ENCODE results near the gene ABCA4. TPM values are rescaled to one million over a fixed set of nuclear protein-coding genes. Genes with fewer than 3 reads are reported as not detected.

ABCA4 gene
- total RNA-seq, 1 donor from 2014 or later = 0.83 TPM

DNA sequence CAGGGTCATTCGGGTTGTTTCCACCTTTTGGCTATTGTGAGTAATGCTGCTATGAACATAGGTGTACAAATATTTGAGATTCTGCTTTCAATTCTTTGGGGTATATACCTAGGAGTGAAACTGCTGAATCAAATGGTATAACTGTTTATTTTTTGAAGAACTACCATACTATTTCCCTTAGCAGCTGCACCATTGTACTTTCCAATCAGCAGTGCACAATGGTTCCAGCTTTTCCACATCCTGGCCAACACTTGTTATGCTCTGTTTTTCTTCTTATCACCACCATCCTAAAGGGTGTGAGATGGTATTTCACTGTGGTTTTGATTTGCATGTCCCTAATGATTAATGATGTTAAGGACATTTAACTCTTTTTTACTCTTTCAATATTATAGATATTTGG lies 3.6 kb upstream of the ABCA4 start:
- no peak for DNase-seq (ENCODE audit: low spot score)
- no peak for ATAC-seq

- no peak for ATAC-seq
- DNase-seq (ENCODE audit: low spot score) = no peak
Observed at GRCh38 chr1:94122201-94122970, 1.4 kb upstream of the ABCA4 start.

GRCh38 chr1:94121411-94121821 lies 468 bp upstream of the ABCA4 start:
- ATAC-seq (no peak), DNase-seq (ENCODE audit: low spot score) (no peak)

DNA sequence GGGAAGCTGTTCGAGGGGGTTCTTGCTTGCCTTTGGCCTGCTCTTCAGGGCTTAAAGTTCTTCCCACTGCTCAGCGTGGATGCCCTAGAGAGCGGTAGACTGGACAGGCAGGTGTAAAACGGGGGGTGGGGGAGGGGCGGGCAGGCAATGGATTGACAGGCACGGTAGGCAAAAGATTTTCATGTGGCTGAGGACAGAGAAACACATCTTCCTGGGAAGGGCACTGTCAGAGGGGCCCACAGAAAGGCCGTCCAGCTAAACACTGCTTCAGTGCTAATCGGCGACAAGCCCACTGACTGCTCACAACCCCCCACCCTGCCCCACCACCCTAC lies 412 bp downstream of the ABCA4 start:
- DNase-seq (ENCODE audit: low spot score) (no peak), ATAC-seq (no peak)

GRCh38 chr1:94119796-94120569 lies 965 bp downstream of the ABCA4 start:
- no peak for DNase-seq (ENCODE audit: low spot score)
- no peak for ATAC-seq

- DNase-seq (ENCODE audit: low spot score) (no peak), ATAC-seq (no peak)
Observed at GRCh38 chr1:94119306-94119705, 1.6 kb downstream of the ABCA4 start.

GRCh38 chr1:94118471-94118870 lies 2.5 kb downstream of the ABCA4 start:
- ATAC-seq = no peak

DNA sequence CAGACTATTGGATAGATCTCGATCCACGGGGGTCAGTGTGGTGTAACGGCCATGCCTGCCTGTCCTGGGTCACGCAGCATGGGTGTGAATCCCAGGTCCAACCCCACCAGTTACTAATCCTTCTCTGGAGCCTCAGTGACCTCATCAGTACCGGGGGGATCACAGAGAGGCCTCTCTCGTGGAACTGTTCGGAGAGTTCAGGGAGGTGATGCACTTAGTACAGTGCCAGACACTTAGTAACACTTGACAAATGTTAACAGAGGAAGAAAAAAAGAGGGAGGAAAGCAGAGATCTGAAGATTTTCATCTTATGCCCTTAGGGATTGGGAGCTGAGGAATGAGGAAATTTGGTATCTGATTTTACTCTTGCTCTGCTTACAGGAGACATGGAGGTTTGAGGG lies 2.9 kb downstream of the ABCA4 start:
- DNase-seq (ENCODE audit: low spot score) (no peak), ATAC-seq (no peak)

More at GRCh38 chr1:94118471-94118870, 2.5 kb downstream of the ABCA4 start:
- DNase-seq (ENCODE audit: low spot score) = no peak

DNA sequence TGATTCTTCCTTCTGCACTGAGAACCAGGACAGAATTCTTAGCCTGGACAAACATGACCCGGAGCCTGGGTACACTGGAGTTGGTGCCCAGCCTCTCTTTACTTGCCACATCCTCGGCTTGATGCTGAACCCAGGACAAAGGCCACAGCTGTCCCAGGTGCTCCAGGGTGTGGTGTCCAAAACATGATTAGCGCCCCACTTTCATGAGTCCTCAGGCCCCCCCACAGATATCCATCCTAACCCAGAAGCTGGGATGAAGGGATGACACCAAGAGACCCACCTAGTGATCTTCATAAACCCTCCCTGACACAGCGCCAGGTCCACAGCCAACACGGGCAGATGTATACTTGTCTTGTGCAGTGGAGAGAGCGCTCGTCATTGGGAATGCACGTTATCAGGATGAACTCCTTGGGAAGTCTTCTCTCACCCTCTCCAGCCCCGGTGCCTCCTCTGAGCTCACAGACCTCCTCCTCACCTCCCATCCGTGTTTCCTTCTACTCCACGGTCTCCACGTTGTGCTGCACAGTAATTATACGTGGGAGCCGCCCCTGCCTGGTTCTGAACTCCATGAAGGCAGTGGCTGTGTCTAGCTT lies 3.6 kb downstream of the ABCA4 start:
- DNase-seq (ENCODE audit: low spot score) = peak; percentile 64
- peak; percentile 73 for ATAC-seq

DNA sequence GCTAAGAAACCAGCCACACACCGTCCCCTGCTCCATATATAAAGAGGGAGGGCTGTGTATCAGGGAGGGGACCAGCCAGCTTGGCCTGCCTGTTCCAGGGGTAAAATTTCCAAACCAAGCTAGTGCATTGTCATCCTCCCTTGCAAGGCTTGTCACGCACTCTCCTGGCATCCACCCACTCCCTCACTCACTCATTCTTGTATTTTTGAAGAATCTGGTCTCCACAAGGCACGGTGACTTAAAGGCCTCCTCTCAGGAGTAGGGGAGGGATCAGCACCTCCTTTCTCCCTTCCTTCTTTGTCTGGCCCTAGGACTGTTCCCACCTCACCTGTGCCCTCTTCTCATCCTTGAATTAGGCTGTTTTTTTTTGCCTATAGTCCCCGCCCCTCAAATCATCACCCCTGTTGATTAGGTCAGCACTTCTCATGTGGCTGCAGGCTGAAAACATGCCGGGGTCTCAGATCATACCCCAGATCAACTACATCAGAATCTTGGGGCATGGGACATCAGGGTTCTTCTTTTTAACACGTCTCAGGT lies 5.0 kb downstream of the ABCA4 start:
- DNase-seq (ENCODE audit: low spot score) (no peak), ATAC-seq (peak; percentile 18)

GRCh38 chr1:94115254-94115899 lies 5.6 kb downstream of the ABCA4 start:
- ATAC-seq (no peak), DNase-seq (ENCODE audit: low spot score) (no peak)

- no peak for ATAC-seq
Observed at GRCh38 chr1:94113589-94114226, 7.2 kb downstream of the ABCA4 start.

DNA sequence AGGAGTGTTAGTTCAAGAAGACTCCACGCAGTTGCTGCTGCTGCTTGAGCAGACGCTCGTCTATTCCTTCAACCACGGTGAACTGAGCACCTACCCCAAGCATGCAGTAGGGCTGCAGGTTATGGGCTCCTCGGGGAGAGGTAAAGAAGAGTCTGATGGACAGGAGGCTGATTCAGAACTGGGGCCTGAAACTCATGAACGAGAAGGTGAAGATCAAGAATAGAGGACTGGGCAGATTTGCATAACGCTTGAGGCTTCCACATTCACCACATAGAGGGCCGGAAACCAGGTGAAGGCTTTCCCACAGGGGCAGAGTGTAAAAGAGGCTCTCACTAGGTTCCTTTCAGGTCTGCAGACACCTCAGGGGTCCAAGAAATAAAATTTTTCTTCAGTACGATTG lies 9.1 kb downstream of the ABCA4 start:
- ATAC-seq (no peak), DNase-seq (ENCODE audit: low spot score) (no peak)

More at GRCh38 chr1:94113589-94114226, 7.2 kb downstream of the ABCA4 start:
- DNase-seq (ENCODE audit: low spot score) = no peak

GRCh38 chr1:94110946-94111740 lies 9.8 kb downstream of the ABCA4 start:
- DNase-seq (ENCODE audit: low spot score) (no peak), ATAC-seq (peak; percentile 59)

DNA sequence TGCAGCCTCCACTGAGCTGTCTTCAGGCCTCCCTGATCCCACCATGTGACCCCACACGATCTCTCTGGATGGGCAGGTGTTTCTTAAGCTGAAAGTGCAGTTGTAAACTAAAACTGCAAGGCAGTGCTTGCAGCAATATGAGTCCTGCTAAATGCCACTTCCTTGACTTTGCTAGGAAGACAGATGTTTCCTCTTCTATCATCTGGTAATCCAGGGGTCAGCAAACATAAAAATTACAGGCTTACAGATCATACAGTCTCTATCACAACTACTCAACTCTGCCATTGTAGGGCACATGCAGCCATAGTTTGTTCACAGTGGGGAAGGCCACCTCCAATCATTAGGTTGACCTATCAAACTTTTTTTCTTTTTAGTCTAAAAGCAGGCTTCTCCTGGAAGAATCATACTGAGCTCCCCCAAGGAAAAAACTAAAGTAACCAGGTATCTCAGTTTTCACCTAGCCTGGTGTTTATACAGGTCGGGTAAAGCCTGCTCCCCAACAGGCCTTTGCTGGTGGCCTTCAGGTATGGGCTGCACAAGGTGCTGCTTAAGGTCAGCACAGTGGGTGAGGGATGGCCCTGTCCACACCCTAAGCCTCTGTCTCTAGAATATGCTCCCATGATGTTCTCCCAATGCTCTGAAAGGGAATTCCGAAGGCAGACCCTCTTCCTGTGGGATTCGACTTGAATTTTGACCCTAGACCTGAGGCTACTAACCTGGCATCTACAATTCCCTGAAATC lies 10.8 kb downstream of the ABCA4 start:
- ATAC-seq (no peak), DNase-seq (ENCODE audit: low spot score) (no peak)

DNA sequence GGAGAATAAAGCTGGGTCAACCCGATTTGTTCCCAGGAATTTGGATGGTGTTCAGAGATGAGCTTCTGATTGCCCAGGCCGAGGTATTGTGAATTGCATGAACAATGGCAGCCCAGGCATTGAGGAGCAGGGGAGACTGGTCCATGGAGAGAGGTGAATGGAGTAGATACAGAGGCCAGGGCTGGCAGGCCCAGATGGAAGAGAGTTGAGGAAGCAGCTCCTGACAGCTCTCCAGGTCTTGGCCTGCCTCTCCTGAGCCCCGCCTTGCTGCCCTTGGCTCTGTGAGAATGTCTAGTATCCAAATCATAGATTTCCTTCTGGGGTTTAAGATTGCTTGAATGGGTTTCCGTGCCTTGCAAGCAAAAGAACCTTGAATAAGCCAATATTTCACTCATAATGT lies 11.5 kb downstream of the ABCA4 start:
- no peak for ATAC-seq

DNA sequence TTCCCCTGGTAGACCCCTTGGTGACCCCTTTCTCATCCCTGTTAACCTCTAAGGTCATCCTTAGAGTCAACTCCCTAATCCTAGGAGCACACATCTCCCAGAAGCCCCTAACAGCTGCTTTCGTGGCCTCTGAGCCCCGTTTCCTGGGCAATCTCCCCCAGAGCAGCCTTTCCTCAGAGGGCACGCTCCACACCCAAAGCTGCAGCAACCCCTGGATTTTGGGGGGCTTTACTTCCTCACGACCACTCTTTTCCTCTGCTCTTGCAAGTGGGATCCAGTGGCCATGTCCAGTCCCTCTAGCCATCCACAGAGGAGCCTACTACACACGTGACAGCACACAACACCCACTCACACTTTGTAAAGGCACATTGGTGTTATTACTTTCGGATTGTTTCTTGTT lies 13.8 kb downstream of the ABCA4 start:
- DNase-seq (ENCODE audit: low spot score) (no peak), ATAC-seq (no peak)

More for the DNA sequence above, 11.5 kb downstream of the ABCA4 start:
- no peak for DNase-seq (ENCODE audit: low spot score)

DNA sequence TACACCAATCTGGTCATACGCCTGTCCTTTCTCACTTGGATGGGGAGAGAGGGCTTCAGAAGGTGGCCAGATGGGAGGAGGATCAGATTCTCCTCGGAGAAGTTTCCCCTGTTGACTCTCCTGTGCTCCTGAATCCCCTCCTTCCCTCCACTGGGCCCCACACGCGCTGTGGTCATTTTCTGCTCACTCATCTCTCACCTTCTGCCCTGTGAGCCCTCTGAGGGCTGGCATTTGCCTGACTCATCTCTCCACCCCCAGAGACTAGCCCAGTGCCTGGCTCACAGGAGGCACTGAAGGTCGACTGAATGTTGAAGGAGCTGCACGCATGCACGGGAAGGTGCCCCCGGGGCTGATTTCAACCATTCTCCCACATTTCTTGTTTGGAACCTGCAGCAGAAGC lies 14.2 kb downstream of the ABCA4 start:
- ATAC-seq (no peak), DNase-seq (ENCODE audit: low spot score) (no peak)

GRCh38 chr1:94105957-94106529 lies 14.9 kb downstream of the ABCA4 start:
- ATAC-seq (peak; percentile 9), DNase-seq (ENCODE audit: low spot score) (no peak)

All from left lobe of liver (tissue), 2 donors.